Smooth muscle cell (in vitro differentiated cells): ENCODE measurements around the gene IFT88. TPM values are rescaled to one million over a fixed set of nuclear protein-coding genes. Genes with fewer than 3 reads are reported as not detected.

Source experiments
- DNase-seq: peaks from one replicate; lab custom pipeline; 2025; ENCODE audit not compliant: unreplicated experiment; lab: John Stamatoyannopoulos, UW
- H2AFZ ChIP-seq: fragments of 200-600 bp; sonication (generic); 2 replicates; pipeline ENCODE4 v1.6.0; 2016; ENCODE audit warnings: antibody characterized with exemption, low read depth, mild to moderate bottlenecking
- H3F3A ChIP-seq: fragments of 200-600 bp; sonication (generic); 2 replicates; pipeline ENCODE4 v1.6.0; 2017; ENCODE audit warnings: antibody characterized with exemption, low read depth
- H3K27ac ChIP-seq: fragments of 200-600 bp; sonication (generic); 2 replicates; pipeline ENCODE4 v1.5.1; 2016; ENCODE audit warnings: low read depth, mild to moderate bottlenecking
- H3K27me3 ChIP-seq: fragments of 200-600 bp; sonication (generic); 2 replicates; pipeline ENCODE4 v1.6.1; 2016; ENCODE audit warnings: low read depth, mild to moderate bottlenecking
- H3K36me3 ChIP-seq: fragments of 200-600 bp; sonication (generic); 2 replicates; pipeline ENCODE4 v1.5.1; 2016; ENCODE audit warnings: low read depth
- H3K4me1 ChIP-seq: fragments of 200-600 bp; sonication (generic); 2 replicates; pipeline ENCODE4 v1.5.1; 2016; ENCODE audit warnings: low read depth
- H3K4me2 ChIP-seq: fragments of 200-600 bp; sonication (generic); 2 replicates; pipeline ENCODE4 v1.6.0; 2016; ENCODE audit warnings: mild to moderate bottlenecking
- H3K4me3 ChIP-seq: fragments of 200-600 bp; sonication (generic); 2 replicates; pipeline ENCODE4 v1.5.1; 2016; ENCODE audit warnings: mild to moderate bottlenecking
- H3K79me2 ChIP-seq: fragments of 200-600 bp; sonication (generic); 2 replicates; pipeline ENCODE4 v1.6.0; 2016; ENCODE audit warnings: low read depth, mild to moderate bottlenecking
- H3K9ac ChIP-seq: fragments of 200-600 bp; sonication (generic); 2 replicates; pipeline ENCODE4 v1.6.0; 2016; ENCODE audit warnings: low read depth
- H3K9me3 ChIP-seq: fragments of 200-600 bp; sonication (generic); replicated peaks from 2 replicates; pipeline ENCODE4 v1.5.1; 2016; ENCODE audit warnings: low read depth
- H4K20me1 ChIP-seq: fragments of 200-600 bp; sonication (generic); 2 replicates; pipeline ENCODE4 v1.6.0; 2016; ENCODE audit warnings: low read depth
- CTCF ChIP-seq: fragments of 200-600 bp; sonication (generic); IDR thresholded peaks from 2 replicates; pipeline ENCODE4 v1.5.1; 2017; ENCODE audit warnings: borderline replicate concordance, mild to moderate bottlenecking, antibody characterized with exemption; ENCODE audit not compliant: insufficient read depth, poor library complexity, severe bottlenecking
- WGBS: methylation state at CpG from one replicate; pipeline ENCODE4 v1.1.7; 2016; ENCODE audit warnings: low lambda C conversion rate; 5-methylcytosine and 5-hydroxymethylcytosine counted together
- polyA plus RNA-seq: library from polyadenylated mRNA; unstranded; fragments of >200 nt; fragmentation: Nextera tagmentation; extraction: Ambion mirVana; gene quantifications from 2 replicates; pipeline ENCODE4 v1.2.1, GENCODE V29; 2016
- total RNA-seq: library from RNA; depleted of rRNA; stranded (reverse); fragments of >200 nt; gene quantifications from 2 replicates; pipeline ENCODE4 v1.2.3, GENCODE V29; 2014

IFT88 gene
- total and polyA plus RNA-seq, 2 experiments from 2014 or later, result 9.0 to 13.4 TPM

- no peaks in the 10 kb centered on the region for H3K9me3 ChIP-seq
- no peak for TF ChIP-seq CTCF
- no peak overlapping the region for H3K27ac ChIP-seq
- no peaks in the 10 kb centered on the region for H3K79me2 ChIP-seq
- H3K36me3 ChIP-seq, result no peaks in the 10 kb centered on the region
- no peaks in the 10 kb centered on the region for H3F3A ChIP-seq
- H3K4me3 ChIP-seq, result no peak overlapping the region
- no peaks in the 10 kb centered on the region for H3K4me1 ChIP-seq
- H3K9ac ChIP-seq, result no peak overlapping the region
- DNase-seq, result no peak
- H3K4me2 ChIP-seq, result no peak overlapping the region
- WGBS, result 79% methylated on average over 4 of the region's 4 CpGs
- H3K27me3 ChIP-seq, result no peaks in the 10 kb centered on the region
- no peaks in the 10 kb centered on the region for H4K20me1 ChIP-seq
- no peak overlapping the region for H2AFZ ChIP-seq
Measured at GRCh38 chr13:20666948-20667347, 100.0 kb downstream of the IFT88 start.

- Histone ChIP-seq H4K20me1 (no peaks in the 10 kb centered on the region), H3K79me2 (no peaks in the 10 kb centered on the region), H3K4me3 (no peak overlapping the region), H2AFZ (no peak overlapping the region), H3K27me3 (no peaks in the 10 kb centered on the region), H3K4me1 (no peaks in the 10 kb centered on the region), H3K4me2 (no peak overlapping the region), H3K9me3 (no peaks in the 10 kb centered on the region), H3K27ac (no peak overlapping the region), H3F3A (no peaks in the 10 kb centered on the region), H3K9ac (no peak overlapping the region), H3K36me3 (no peaks in the 10 kb centered on the region)
- 53% methylated on average over 4 of the region's 4 CpGs for WGBS
- no peak for DNase-seq
- TF ChIP-seq CTCF, result no peak
Measured at GRCh38 chr13:20667857-20668437, 101.0 kb downstream of the IFT88 start.

- WGBS, result 90% methylated on average over 5 of the region's 5 CpGs
- H2AFZ ChIP-seq, result no peak overlapping the region
- no peaks in the 10 kb centered on the region for H4K20me1 ChIP-seq
- no peaks in the 10 kb centered on the region for H3K4me1 ChIP-seq
- no peak overlapping the region for H3K27ac ChIP-seq
- H3K27me3 ChIP-seq, result no peaks in the 10 kb centered on the region
- TF ChIP-seq CTCF, result no peak
- no peak overlapping the region for H3K9ac ChIP-seq
- H3K36me3 ChIP-seq, result no peaks in the 10 kb centered on the region
- no peaks in the 10 kb centered on the region for H3F3A ChIP-seq
- H3K4me2 ChIP-seq, result no peak overlapping the region
- DNase-seq, result no peak
- no peaks in the 10 kb centered on the region for H3K9me3 ChIP-seq
- no peak overlapping the region for H3K4me3 ChIP-seq
- no peaks in the 10 kb centered on the region for H3K79me2 ChIP-seq
Measured at GRCh38 chr13:20669162-20669561, 102.2 kb downstream of the IFT88 start.

GRCh38 chr13:20671789-20672188 lies 104.8 kb downstream of the IFT88 start:
- TF ChIP-seq CTCF, result no peak
- Histone ChIP-seq H3K27ac (no peak overlapping the region), H3K4me2 (no peak overlapping the region), H3K36me3 (no peaks in the 10 kb centered on the region), H3K79me2 (no peaks in the 10 kb centered on the region), H3K9ac (no peak overlapping the region), H3K9me3 (no peaks in the 10 kb centered on the region), H3K27me3 (no peaks in the 10 kb centered on the region), H2AFZ (no peak overlapping the region), H3F3A (no peaks in the 10 kb centered on the region), H3K4me1 (no peaks in the 10 kb centered on the region), H3K4me3 (no peak overlapping the region), H4K20me1 (no peaks in the 10 kb centered on the region)
- 96% methylated on average over 1 of the region's 1 CpG for WGBS
- no peak for DNase-seq
